Measurements from ENCODE around the gene ELOVL2. TPM values are rescaled to one million over a fixed set of nuclear protein-coding genes. Genes with fewer than 3 reads are reported as not detected.

Gene ELOVL2
- total and polyA plus RNA-seq, 10 of the 15 experiments (the other 5 are each of a cell fraction or from before 2014, with no cell fraction given): 0.01 to 0.03 TPM; not detected in 8

DNA sequence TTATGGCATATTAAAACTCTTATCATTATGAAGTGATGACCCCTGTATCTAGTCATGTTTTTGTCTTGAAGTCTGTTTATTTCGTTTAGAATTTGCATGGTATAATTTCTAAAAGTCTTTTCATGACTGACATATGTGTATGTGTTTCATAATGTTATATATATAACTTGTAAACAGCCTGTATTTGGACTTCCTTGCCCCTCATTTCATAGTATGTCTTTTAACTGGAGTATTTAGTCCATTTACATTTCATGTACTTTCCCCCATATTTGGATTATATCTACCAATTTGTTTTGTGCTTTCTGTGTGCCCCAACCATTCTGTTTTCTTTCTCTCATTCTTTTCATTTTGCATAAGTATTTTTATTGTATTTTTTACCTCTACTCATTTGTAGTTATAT lies 98.3 kb downstream of the ELOVL2 start (continued):
- TF ChIP-seq, protein P1, sequence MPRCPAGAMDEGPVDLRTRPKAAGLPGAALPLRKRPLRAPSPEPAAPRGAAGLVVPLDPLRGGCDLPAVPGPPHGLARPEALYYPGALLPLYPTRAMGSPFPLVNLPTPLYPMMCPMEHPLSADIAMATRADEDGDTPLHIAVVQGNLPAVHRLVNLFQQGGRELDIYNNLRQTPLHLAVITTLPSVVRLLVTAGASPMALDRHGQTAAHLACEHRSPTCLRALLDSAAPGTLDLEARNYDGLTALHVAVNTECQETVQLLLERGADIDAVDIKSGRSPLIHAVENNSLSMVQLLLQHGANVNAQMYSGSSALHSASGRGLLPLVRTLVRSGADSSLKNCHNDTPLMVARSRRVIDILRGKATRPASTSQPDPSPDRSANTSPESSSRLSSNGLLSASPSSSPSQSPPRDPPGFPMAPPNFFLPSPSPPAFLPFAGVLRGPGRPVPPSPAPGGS (IDR thresholded peaks at IDR 0.05; ENCODE audit: borderline replicate concordance, insufficient read depth, low read depth, low read length, poor library complexity, severe bottlenecking): no peak
- no peak for TF ChIP-seq POU2F2 (IDR thresholded peaks at IDR 0.05; ENCODE audit: borderline replicate concordance, low read depth, low read length)
- TF ChIP-seq, protein P2, sequence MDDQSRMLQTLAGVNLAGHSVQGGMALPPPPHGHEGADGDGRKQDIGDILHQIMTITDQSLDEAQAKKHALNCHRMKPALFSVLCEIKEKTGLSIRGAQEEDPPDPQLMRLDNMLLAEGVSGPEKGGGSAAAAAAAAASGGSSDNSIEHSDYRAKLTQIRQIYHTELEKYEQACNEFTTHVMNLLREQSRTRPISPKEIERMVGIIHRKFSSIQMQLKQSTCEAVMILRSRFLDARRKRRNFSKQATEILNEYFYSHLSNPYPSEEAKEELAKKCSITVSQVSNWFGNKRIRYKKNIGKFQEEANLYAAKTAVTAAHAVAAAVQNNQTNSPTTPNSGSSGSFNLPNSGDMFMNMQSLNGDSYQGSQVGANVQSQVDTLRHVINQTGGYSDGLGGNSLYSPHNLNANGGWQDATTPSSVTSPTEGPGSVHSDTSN (IDR thresholded peaks at IDR 0.05; ENCODE audit: insufficient replicate concordance, low read depth, low read length): no peak

DNA sequence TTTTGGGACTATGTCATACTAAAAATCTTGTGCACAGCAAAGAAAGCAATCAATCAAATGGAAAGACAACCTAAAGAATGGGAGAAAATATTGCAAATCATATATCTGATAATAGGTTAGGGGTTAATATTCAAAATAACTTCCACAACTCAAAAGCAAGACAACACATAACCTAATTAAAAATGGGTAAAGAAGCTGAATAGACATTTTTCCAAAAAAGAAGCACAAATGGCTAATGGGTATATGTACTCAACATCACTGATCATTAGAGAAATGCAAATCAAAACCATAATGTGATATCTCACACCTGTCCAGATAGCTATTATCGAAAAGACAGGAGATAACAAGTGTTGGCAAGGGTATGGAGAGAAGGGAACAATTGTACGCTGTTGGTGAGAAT lies 104.3 kb downstream of the ELOVL2 start:
- no peak for FAIRE-seq
- POLR2A ChIA-PET: no interaction called here
- no peak overlapping the region for H2AFZ ChIP-seq (ENCODE audit: control insufficient read depth, low read depth, low read length)
- no peaks in the 10 kb centered on the region for H3K36me3 ChIP-seq (ENCODE audit: control insufficient read depth in 2 of 2, insufficient read depth in 2 of 2, low read length in 1 of 2)
- no peak for DNase-seq (ENCODE audit: low read depth, low spot score)
- in situ Hi-C loops (cut with MboI) (no loop called here), intact Hi-C loops (cut with micrococcal nuclease; ENCODE audit: unreplicated experiment) (no loop called here)
- no peaks in the 10 kb centered on the region for H4K20me1 ChIP-seq (ENCODE audit: control insufficient read depth, insufficient read depth)
- no peaks in the 10 kb centered on the region for H3K4me1 ChIP-seq (ENCODE audit: control insufficient read depth, insufficient read depth, low read length)
- H3K4me2 ChIP-seq (ENCODE audit: control insufficient read depth, insufficient read depth): no peak overlapping the region
- SMC1A ChIA-PET (ENCODE audit: uncharacterized antibody, unreplicated experiment): no interaction called here
- ATAC-seq: no peak
- no peak overlapping the region for H3K4me3 ChIP-seq
- CTCF ChIA-PET: interaction anchor here (1.3 kb wide), 1 partner anchor 14 kb away, joined by 5 read pairs; no protein-coding TSS in a partner anchor
- H3K27me3 ChIP-seq (replicated peaks in 1 of 2; ENCODE audit: control insufficient read depth in 2 of 2, insufficient read depth in 2 of 2, low read length in 1 of 2): peaks cover 1 to 3% of the 10 kb centered on the region in 2 experiments; a peak in 1 of 4 replicates
- BruUV-seq (replicated peaks): no TSS peak
- RAD21 ChIA-PET (ENCODE audit: unreplicated experiment): no interaction called here
- H3K9ac ChIP-seq (ENCODE audit: control insufficient read depth, insufficient read depth, low read length): no peak overlapping the region
- no peaks in the 10 kb centered on the region for H3K79me2 ChIP-seq (ENCODE audit: control insufficient read depth, insufficient read depth, low read length)
- no peaks in the 10 kb centered on the region for H3K9me3 ChIP-seq (replicated peaks; ENCODE audit: control insufficient read depth, insufficient read depth, low read length)
- no peak overlapping the region for H3K27ac ChIP-seq (ENCODE audit: control insufficient read depth, insufficient read depth)
- WGBS (ENCODE audit: insufficient coverage, insufficient replicate concordance, low lambda C conversion rate, missing lambda C conversion rate): 74% methylated on average over 2 of the region's 2 CpGs
- TF ChIP-seq, protein P3, sequence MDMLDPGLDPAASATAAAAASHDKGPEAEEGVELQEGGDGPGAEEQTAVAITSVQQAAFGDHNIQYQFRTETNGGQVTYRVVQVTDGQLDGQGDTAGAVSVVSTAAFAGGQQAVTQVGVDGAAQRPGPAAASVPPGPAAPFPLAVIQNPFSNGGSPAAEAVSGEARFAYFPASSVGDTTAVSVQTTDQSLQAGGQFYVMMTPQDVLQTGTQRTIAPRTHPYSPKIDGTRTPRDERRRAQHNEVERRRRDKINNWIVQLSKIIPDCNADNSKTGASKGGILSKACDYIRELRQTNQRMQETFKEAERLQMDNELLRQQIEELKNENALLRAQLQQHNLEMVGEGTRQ (IDR thresholded peaks at IDR 0.05; ENCODE audit: borderline replicate concordance, low read depth, low read length): no peak
- no peak for TF ChIP-seq PAX5 (IDR thresholded peaks at IDR 0.05; ENCODE audit: borderline replicate concordance, low read depth, low read length)
- TF ChIP-seq LARP7 (IDR thresholded peaks at IDR 0.05): no peak
- TF ChIP-seq GABPA (IDR thresholded peaks at IDR 0.05; ENCODE audit: low read depth): no peak
- TF ChIP-seq MTA3 (IDR thresholded peaks at IDR 0.05; ENCODE audit: borderline replicate concordance, low read length): no peak
- no peak for TF ChIP-seq NRF1 (conservative IDR thresholded peaks at IDR 0.05; ENCODE audit: low read depth, low read length)
- no peak for TF ChIP-seq TCF12 (IDR thresholded peaks at IDR 0.05; ENCODE audit: low read depth, low read length)
- TF ChIP-seq STAT3 (IDR thresholded peaks at IDR 0.05; ENCODE audit: low read depth, low read length): no peak
- TF ChIP-seq BCL11A (IDR thresholded peaks at IDR 0.05; ENCODE audit: low read depth, low read length): no peak
- TF ChIP-seq MXI1 (IDR thresholded peaks at IDR 0.05; ENCODE audit: low read depth, low read length): no peak
- TF ChIP-seq, protein P4, sequence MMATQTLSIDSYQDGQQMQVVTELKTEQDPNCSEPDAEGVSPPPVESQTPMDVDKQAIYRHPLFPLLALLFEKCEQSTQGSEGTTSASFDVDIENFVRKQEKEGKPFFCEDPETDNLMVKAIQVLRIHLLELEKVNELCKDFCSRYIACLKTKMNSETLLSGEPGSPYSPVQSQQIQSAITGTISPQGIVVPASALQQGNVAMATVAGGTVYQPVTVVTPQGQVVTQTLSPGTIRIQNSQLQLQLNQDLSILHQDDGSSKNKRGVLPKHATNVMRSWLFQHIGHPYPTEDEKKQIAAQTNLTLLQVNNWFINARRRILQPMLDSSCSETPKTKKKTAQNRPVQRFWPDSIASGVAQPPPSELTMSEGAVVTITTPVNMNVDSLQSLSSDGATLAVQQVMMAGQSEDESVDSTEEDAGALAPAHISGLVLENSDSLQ (IDR thresholded peaks at IDR 0.05): no peak
- TF ChIP-seq, protein P5, sequence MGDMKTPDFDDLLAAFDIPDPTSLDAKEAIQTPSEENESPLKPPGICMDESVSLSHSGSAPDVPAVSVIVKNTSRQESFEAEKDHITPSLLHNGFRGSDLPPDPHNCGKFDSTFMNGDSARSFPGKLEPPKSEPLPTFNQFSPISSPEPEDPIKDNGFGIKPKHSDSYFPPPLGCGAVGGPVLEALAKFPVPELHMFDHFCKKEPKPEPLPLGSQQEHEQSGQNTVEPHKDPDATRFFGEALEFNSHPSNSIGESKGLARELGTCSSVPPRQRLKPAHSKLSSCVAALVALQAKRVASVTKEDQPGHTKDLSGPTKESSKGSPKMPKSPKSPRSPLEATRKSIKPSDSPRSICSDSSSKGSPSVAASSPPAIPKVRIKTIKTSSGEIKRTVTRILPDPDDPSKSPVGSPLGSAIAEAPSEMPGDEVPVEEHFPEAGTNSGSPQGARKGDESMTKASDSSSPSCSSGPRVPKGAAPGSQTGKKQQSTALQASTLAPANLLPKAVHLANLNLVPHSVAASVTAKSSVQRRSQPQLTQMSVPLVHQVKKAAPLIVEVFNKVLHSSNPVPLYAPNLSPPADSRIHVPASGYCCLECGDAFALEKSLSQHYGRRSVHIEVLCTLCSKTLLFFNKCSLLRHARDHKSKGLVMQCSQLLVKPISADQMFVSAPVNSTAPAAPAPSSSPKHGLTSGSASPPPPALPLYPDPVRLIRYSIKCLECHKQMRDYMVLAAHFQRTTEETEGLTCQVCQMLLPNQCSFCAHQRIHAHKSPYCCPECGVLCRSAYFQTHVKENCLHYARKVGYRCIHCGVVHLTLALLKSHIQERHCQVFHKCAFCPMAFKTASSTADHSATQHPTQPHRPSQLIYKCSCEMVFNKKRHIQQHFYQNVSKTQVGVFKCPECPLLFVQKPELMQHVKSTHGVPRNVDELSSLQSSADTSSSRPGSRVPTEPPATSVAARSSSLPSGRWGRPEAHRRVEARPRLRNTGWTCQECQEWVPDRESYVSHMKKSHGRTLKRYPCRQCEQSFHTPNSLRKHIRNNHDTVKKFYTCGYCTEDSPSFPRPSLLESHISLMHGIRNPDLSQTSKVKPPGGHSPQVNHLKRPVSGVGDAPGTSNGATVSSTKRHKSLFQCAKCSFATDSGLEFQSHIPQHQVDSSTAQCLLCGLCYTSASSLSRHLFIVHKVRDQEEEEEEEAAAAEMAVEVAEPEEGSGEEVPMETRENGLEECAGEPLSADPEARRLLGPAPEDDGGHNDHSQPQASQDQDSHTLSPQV (IDR thresholded peaks at IDR 0.05): no peak

Data from GM12878 (cell line).